PC-9 (cell line): ENCODE results near the gene CCNC. TPM values are rescaled to one million over a fixed set of nuclear protein-coding genes. Genes with fewer than 3 reads are reported as not detected.

Experiments used
- BruUV-seq: library from RNA; stranded (reverse); fragments of 400-500 nt; replicated peaks from 2 replicates; lab custom pipeline; 2021; lab: Mats Ljungman, UMichigan
- CTCF ChIA-PET: fragments of 300-600 bp; sonication (Branson Sonifier 250); formaldehyde crosslinking; loops from one replicate; lab custom pipeline; 2022; ENCODE audit warnings: antibody characterized with exemption; lab: Charles Lee
- POLR2A ChIA-PET: fragments of 300-600 bp; sonication (Branson Sonifier 250); formaldehyde crosslinking; loops from one replicate; lab custom pipeline; 2022; ENCODE audit warnings: antibody characterized with exemption; ENCODE audit not compliant: unreplicated experiment; lab: Charles Lee
- DNase-seq, 2 experiments: peaks; one replicate each; pipeline versions ENCODE4 v3.0.0 to v3.0.0-alpha.2; 2015 to 2022; ENCODE audit warnings: mixed read lengths in 1 of 2
- H2AFZ ChIP-seq: fragments of 200-600 bp; sonication (generic); 2 replicates; pipeline ENCODE4 v1.8.1; 2017; ENCODE audit warnings: antibody characterized with exemption
- H3F3A ChIP-seq: fragments of 200-600 bp; sonication (generic); 2 replicates; pipeline ENCODE4 v1.8.1; 2017; ENCODE audit warnings: antibody characterized with exemption, mild to moderate bottlenecking, low read depth; ENCODE audit not compliant: insufficient read depth
- H3K27ac ChIP-seq: fragments of 200-600 bp; sonication (generic); 2 replicates; pipeline ENCODE4 v1.6.1; 2016; ENCODE audit warnings: mixed run types
- H3K27me3 ChIP-seq: fragments of 200-600 bp; sonication (generic); 2 replicates; pipeline ENCODE4 v1.6.1; 2016; ENCODE audit warnings: low read depth, mixed run types; ENCODE audit not compliant: insufficient read depth
- H3K36me3 ChIP-seq: fragments of 200-600 bp; sonication (generic); 2 replicates; pipeline ENCODE4 v1.6.1; 2016; ENCODE audit warnings: low read depth, mixed run types
- H3K4me1 ChIP-seq: fragments of 200-600 bp; sonication (generic); replicated peaks from 2 replicates; pipeline ENCODE4 v1.6.1; 2016; ENCODE audit warnings: mixed run types; ENCODE audit not compliant: insufficient read depth
- H3K4me2 ChIP-seq: fragments of 200-600 bp; sonication (generic); 2 replicates; pipeline ENCODE4 v1.6.1; 2017; ENCODE audit warnings: mixed run types
- H3K4me3 ChIP-seq: fragments of 200-600 bp; sonication (generic); 2 replicates; pipeline ENCODE4 v1.6.1; 2016; ENCODE audit warnings: mixed run types
- H3K79me2 ChIP-seq: fragments of 200-600 bp; sonication (generic); 2 replicates; pipeline ENCODE4 v1.6.1; 2017; ENCODE audit warnings: low read depth, mixed run types
- H3K9me2 ChIP-seq: fragments of 200-600 bp; sonication (generic); 2 replicates; pipeline ENCODE4 v1.8.1; 2017; ENCODE audit warnings: mild to moderate bottlenecking; ENCODE audit not compliant: insufficient read depth
- H3K9me3 ChIP-seq: fragments of 200-600 bp; sonication (generic); 2 replicates; pipeline ENCODE4 v1.8.1; 2016; ENCODE audit warnings: low read depth; ENCODE audit not compliant: insufficient read depth
- H4K20me1 ChIP-seq: fragments of 200-600 bp; sonication (generic); 2 replicates; pipeline ENCODE4 v1.8.1; 2017; ENCODE audit not compliant: insufficient read depth
- EZH2 ChIP-seq: fragments of 200-600 bp; sonication (generic); IDR thresholded peaks from 2 replicates; pipeline ENCODE4 v1.8.0; 2017; ENCODE audit warnings: antibody characterized with exemption, low read depth
- intact Hi-C: fragments of 100-400 bp; cut with micrococcal nuclease; formaldehyde crosslinking; loops from one replicate; pipeline ENCODE4 v1.10.0; 2022; ENCODE audit not compliant: unreplicated experiment
- total RNA-seq: library from RNA; stranded (reverse); gene quantifications from 2 replicates; pipeline ENCODE4 v1.2.3, GENCODE V29; 2021
- TF ChIP-seq, protein P1 (sequence below): fragments of 200-600 bp; sonication (generic); conservative IDR thresholded peaks from 2 replicates; pipeline ENCODE4 v1.6.1; 2017; ENCODE audit warnings: mixed run types, antibody characterized with exemption, mild to moderate bottlenecking, moderate library complexity

CCNC gene
- total RNA-seq, 1 experiment from 2014 or later: 83.7 TPM

DNA sequence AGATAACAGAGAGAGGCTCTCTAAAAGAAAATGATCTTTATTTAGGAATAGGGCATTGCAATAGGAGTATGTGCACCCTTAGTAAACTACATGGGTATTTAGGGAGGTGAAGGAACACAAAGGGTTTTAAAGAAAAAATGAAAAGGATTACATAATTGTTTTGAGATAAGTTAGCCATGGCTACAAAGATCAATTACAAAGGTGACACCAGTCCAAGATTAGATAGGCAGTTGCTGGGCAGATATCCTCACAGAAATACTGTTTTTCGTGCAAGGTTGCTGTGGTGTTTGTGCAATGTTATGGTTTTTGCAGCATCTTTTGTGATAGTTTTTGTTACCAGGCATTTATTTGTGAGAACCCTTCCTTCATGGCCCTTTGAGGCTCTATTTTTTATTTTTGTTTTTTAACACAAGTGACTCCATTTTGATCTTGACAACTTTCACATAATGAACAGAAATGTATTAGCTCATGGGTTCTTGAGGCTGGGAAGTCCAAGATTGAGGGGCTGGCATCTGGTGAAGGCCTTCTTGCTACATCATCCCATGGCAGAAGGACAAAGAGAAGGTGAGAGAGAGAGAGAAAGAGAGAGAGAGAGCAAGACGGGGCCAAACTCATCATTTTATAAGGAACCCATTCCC is 5.6 kb upstream of the CCNC start:
- Histone ChIP-seq H3K4me3 (no peak overlapping the region), H3K9me2 (no peaks in the 10 kb centered on the region), H3K4me2 (no peak overlapping the region), H3K79me2 (no peaks in the 10 kb centered on the region), H4K20me1 (no peaks in the 10 kb centered on the region), H3K27ac (no peak overlapping the region), H3K4me1 (no peaks in the 10 kb centered on the region), H3K36me3 (no peaks in the 10 kb centered on the region), H3K9me3 (no peaks in the 10 kb centered on the region), H2AFZ (no peak overlapping the region), H3K27me3 (no peaks in the 10 kb centered on the region), H3F3A (no peaks in the 10 kb centered on the region)
- BruUV-seq: no TSS peak
- TF ChIP-seq, protein P1, sequence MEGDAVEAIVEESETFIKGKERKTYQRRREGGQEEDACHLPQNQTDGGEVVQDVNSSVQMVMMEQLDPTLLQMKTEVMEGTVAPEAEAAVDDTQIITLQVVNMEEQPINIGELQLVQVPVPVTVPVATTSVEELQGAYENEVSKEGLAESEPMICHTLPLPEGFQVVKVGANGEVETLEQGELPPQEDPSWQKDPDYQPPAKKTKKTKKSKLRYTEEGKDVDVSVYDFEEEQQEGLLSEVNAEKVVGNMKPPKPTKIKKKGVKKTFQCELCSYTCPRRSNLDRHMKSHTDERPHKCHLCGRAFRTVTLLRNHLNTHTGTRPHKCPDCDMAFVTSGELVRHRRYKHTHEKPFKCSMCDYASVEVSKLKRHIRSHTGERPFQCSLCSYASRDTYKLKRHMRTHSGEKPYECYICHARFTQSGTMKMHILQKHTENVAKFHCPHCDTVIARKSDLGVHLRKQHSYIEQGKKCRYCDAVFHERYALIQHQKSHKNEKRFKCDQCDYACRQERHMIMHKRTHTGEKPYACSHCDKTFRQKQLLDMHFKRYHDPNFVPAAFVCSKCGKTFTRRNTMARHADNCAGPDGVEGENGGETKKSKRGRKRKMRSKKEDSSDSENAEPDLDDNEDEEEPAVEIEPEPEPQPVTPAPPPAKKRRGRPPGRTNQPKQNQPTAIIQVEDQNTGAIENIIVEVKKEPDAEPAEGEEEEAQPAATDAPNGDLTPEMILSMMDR: no peak
- no peak for TF ChIP-seq EZH2
- ChIA-PET POLR2A (no interaction called here), CTCF (no interaction called here)
- DNase-seq: no peak
- intact Hi-C loops: no loop called here

DNA sequence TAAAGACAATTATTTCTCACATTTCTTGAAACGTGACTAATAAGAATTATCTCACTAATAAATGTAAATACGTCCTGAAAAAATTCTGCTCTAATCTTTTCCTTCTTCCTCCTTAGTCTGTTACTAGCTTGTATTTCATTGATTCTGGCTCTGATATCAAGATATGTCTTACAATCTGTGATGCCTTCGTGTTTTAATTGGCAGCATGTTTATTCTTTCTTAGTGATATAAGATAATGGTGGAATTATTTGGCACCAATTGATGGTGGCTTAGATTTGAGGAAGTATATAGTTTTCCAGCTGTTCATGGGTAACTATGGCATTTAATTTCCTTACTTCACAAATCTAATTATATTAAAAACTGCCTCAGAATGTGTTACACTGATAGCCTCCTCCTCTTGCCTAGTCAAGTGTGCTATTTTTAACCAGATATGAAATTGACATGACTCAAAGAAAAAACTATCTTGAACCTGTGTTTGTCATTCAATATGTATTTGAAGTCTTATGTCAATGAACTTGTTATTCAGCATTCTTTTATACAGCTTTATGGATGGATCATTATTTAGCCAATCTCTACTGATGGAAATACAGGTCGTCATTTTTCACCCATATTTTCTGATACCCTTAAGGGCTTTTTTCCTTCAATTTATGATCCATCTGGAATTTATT is 5.3 kb downstream of the CCNC start:
- Histone ChIP-seq H4K20me1 (peaks cover 82% of the 10 kb centered on the region), H3K79me2 (peaks cover 73% of the 10 kb centered on the region)

DNA sequence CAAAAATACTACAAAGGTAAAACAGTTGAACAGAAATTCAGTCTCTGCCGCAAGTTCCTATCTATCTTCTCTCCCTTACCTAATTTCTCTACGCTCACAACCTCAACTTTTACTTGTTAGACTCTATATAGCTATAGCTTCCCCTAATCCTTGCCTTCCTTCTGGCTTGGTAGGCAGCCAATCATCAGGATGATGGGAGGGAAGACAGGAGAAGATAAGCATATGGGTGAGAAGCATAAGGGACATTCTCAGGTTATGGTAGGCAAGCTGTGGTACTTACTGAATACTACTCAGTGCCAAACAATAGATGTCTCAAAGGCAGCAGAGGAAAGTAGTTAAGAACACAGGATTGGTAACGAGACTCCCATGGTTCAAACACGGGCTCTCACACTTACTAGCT is 7.8 kb downstream of the CCNC start:
- Histone ChIP-seq H3K27me3 (no peaks in the 10 kb centered on the region), H3K79me2 (peaks cover 48% of the 10 kb centered on the region), H3K9me2 (no peaks in the 10 kb centered on the region), H3K9me3 (no peaks in the 10 kb centered on the region), H3K4me3 (no peak overlapping the region), H3F3A (peaks cover 17% of the 10 kb centered on the region; the same call in 1 of the 2 replicates), H2AFZ (no peak overlapping the region), H3K36me3 (peaks cover 61% of the 10 kb centered on the region), H3K4me2 (no peak overlapping the region), H4K20me1 (peaks cover 67% of the 10 kb centered on the region), H3K4me1 (0 out of 2 replicates have a peak, but pooled peaks cover 9% of the 10 kb centered on the region), H3K27ac (no peak overlapping the region)
- DNase-seq: no peak
- intact Hi-C loops: loop anchor here (10.0 kb wide), 1 partner anchor 226 kb away; no protein-coding TSS in a partner anchor
- BruUV-seq: no TSS peak
- ChIA-PET POLR2A (no interaction called here), CTCF (no interaction called here)
- TF ChIP-seq EZH2: no peak
- TF ChIP-seq, protein P1: no peak

More for the DNA sequence above, 5.3 kb downstream of the CCNC start:
- peaks cover 20% of the 10 kb centered on the region; the same call in 1 of the 2 replicates for H3F3A ChIP-seq
- H3K27ac ChIP-seq: no peak overlapping the region
- intact Hi-C loops: loop anchor here (10.0 kb wide), 1 partner anchor 228 kb away; no protein-coding TSS in a partner anchor
- H3K36me3 ChIP-seq: peaks cover 41% of the 10 kb centered on the region
- no peak overlapping the region for H3K4me2 ChIP-seq
- POLR2A ChIA-PET: no interaction called here
- no peak overlapping the region for H2AFZ ChIP-seq
- BruUV-seq: no TSS peak
- DNase-seq: peak in 1 of 2 experiments; percentile 62
- TF ChIP-seq, protein P1: no peak
- no peak for TF ChIP-seq EZH2
- no peaks in the 10 kb centered on the region for H3K9me3 ChIP-seq
- CTCF ChIA-PET: no interaction called here
- H3K4me3 ChIP-seq: no peak overlapping the region
- peaks cover 20% of the 10 kb centered on the region for H3K4me1 ChIP-seq
- H3K27me3 ChIP-seq: no peaks in the 10 kb centered on the region
- no peaks in the 10 kb centered on the region for H3K9me2 ChIP-seq
